ENCODE data around the gene ACTN3. TPM values are rescaled to one million over a fixed set of nuclear protein-coding genes. Genes with fewer than 3 reads are reported as not detected.

ACTN3 gene
- total and polyA plus RNA-seq, 2 experiments from 2014 or later: not detected

DNA sequence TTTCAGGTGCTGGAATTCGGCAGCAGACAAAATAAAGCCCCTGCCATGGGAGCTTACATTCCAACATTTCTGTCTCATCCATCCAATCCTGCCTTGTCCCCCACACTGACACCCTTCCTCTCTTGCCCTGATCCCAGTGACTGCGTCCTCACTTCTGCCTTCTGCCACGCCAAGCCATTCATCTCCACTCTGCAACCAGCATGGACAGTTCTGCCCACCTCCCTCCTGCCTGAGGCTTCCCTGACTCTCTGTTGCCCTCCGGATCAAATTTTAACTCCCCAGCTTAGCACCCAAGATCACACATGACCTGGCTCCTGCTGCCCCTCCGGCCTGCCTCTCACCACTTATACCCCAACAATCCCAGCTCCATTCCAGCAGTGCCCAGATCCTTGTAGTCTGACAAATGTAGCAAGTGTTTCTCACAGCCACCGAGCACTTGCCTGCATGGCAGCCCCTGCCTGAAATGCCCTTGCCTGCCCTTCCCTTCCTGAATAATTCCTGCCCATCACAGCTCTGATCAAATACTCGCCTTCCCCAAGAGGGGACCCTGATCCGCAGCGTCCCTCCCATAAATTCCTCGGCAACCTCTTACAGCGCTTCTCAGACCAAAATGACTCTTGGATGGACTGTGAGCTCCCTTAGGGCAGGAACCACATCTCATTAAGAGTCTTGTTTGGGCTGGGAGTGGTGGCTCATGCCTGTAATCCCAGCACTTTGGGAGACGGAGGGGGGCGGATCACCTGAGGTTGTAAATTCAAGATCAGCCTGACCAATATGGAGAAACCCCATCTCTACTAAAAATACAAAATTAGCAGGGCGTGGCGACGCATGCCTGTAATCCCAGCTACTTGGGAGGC lies 2.3 kb downstream of the ACTN3 start:
- Histone ChIP-seq H3K4me2 (ENCODE audit: unreplicated experiment) (no peak overlapping the region), H3K36me3 (ENCODE audit: low read depth) (no peaks in the 10 kb centered on the region), H3K4me3 (no peak overlapping the region), H3K4me1 (ENCODE audit: insufficient read depth) (peaks cover 7% of the 10 kb centered on the region; the same call in 1 of the 2 replicates), H3K27me3 (replicated peaks; ENCODE audit: insufficient read depth) (no peaks in the 10 kb centered on the region), H4K20me1 (ENCODE audit: insufficient read depth) (no peaks in the 10 kb centered on the region), H3K9ac (no peak overlapping the region), H3F3A (ENCODE audit: insufficient read depth) (no peaks in the 10 kb centered on the region), H3K27ac (no peak overlapping the region), H3K9me2 (ENCODE audit: insufficient read depth) (no peaks in the 10 kb centered on the region), H3K79me2 (ENCODE audit: insufficient read depth) (peaks cover 7% of the 10 kb centered on the region; the same call in 1 of the 2 replicates), H2AFZ (no peak overlapping the region), H3K9me3 (ENCODE audit: low read depth) (no peaks in the 10 kb centered on the region)
- TF ChIP-seq EZH2 (IDR thresholded peaks at IDR 0.05; ENCODE audit: insufficient read depth, poor library complexity, severe bottlenecking): no peak
- TF ChIP-seq EZH2phosphoT487 (IDR thresholded peaks at IDR 0.05; ENCODE audit: insufficient read depth, low read depth): no peak
- in situ Hi-C loops (cut with MboI): no loop called here
- 50% methylated on average over 16 of the region's 16 CpGs for WGBS, 2 experiments (ENCODE audit: low coverage in 1 of 2, low lambda C conversion rate in 2 of 2, missing lambda C conversion rate in 2 of 2)
- DNase-seq: no peak

DNA sequence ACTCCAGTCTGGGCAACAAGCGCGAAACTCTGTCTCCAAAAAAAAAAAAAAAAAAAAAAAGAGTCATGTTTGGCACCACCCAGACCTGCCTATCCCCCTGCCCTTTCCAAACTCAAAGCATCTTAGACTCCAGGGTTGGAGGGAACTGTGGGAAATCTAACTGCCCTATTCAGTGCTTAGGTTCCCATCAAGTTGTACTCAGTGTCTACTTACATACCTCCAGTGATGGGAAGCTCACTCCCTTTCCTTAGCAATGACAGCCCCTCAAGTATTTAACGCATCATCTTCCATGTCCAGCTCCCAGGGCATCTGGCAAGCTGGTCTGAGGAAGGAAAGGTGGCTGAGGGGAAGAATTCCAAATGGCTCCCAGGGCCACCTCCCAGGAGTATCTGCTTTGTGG lies 3.0 kb downstream of the ACTN3 start:
- Histone ChIP-seq H3K9ac (no peak overlapping the region), H4K20me1 (ENCODE audit: insufficient read depth) (no peaks in the 10 kb centered on the region), H3K27ac (no peak overlapping the region), H3K27me3 (replicated peaks; ENCODE audit: insufficient read depth) (no peaks in the 10 kb centered on the region), H3F3A (ENCODE audit: insufficient read depth) (no peaks in the 10 kb centered on the region), H3K4me3 (no peak overlapping the region), H3K4me1 (ENCODE audit: insufficient read depth) (peaks cover 6% of the 10 kb centered on the region; the same call in 1 of the 2 replicates), H2AFZ (no peak overlapping the region), H3K9me2 (ENCODE audit: insufficient read depth) (no peaks in the 10 kb centered on the region), H3K4me2 (ENCODE audit: unreplicated experiment) (no peak overlapping the region), H3K36me3 (ENCODE audit: low read depth) (no peaks in the 10 kb centered on the region), H3K9me3 (ENCODE audit: low read depth) (no peaks in the 10 kb centered on the region), H3K79me2 (ENCODE audit: insufficient read depth) (peaks cover 7% of the 10 kb centered on the region; the same call in 1 of the 2 replicates)
- in situ Hi-C loops (cut with MboI): no loop called here
- DNase-seq: no peak
- no peak for TF ChIP-seq EZH2 (IDR thresholded peaks at IDR 0.05; ENCODE audit: insufficient read depth, poor library complexity, severe bottlenecking)
- TF ChIP-seq EZH2phosphoT487 (IDR thresholded peaks at IDR 0.05; ENCODE audit: insufficient read depth, low read depth): no peak
- WGBS, 2 experiments (ENCODE audit: low coverage in 1 of 2, low lambda C conversion rate in 2 of 2, missing lambda C conversion rate in 2 of 2): 85 to 92% methylated on average over 3 of the region's 3 CpGs

DNA sequence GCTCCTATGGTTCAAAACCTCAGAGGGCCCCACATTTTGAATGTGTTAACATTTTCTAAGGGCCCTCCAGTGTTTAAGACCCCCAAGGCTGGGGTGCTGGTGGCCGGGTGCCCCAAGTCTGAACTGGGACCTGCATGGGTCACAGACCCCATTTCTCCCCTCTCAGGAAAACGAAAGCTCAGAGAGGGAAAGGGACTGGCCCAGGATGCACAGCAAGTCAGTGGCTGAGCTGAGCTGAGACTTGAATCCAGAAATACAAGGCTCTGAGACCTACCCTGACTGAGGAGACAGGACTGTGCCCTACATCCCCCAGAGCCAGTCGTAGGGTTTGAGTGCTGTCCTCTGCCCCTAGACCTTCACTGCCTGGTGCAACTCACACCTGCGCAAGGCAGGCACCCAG lies 4.2 kb downstream of the ACTN3 start:
- in situ Hi-C loops (cut with MboI): no loop called here
- Histone ChIP-seq H3K79me2 (ENCODE audit: insufficient read depth) (no peaks in the 10 kb centered on the region), H3K4me2 (ENCODE audit: unreplicated experiment) (no peak overlapping the region), H3F3A (ENCODE audit: insufficient read depth) (no peaks in the 10 kb centered on the region), H3K9me3 (ENCODE audit: low read depth) (no peaks in the 10 kb centered on the region), H3K4me1 (ENCODE audit: insufficient read depth) (no peaks in the 10 kb centered on the region), H2AFZ (no peak overlapping the region), H3K9me2 (ENCODE audit: insufficient read depth) (no peaks in the 10 kb centered on the region), H3K4me3 (no peak overlapping the region), H3K27me3 (replicated peaks; ENCODE audit: insufficient read depth) (no peaks in the 10 kb centered on the region), H3K36me3 (ENCODE audit: low read depth) (no peaks in the 10 kb centered on the region), H4K20me1 (ENCODE audit: insufficient read depth) (no peaks in the 10 kb centered on the region), H3K27ac (no peak overlapping the region), H3K9ac (no peak overlapping the region)
- DNase-seq: no peak
- 54 to 59% methylated on average over 4 of the region's 4 CpGs for WGBS, 2 experiments (ENCODE audit: low coverage in 1 of 2, low lambda C conversion rate in 2 of 2, missing lambda C conversion rate in 2 of 2)
- TF ChIP-seq EZH2 (IDR thresholded peaks at IDR 0.05; ENCODE audit: insufficient read depth, poor library complexity, severe bottlenecking) (no peak), EZH2phosphoT487 (IDR thresholded peaks at IDR 0.05; ENCODE audit: insufficient read depth, low read depth) (no peak)

DNA sequence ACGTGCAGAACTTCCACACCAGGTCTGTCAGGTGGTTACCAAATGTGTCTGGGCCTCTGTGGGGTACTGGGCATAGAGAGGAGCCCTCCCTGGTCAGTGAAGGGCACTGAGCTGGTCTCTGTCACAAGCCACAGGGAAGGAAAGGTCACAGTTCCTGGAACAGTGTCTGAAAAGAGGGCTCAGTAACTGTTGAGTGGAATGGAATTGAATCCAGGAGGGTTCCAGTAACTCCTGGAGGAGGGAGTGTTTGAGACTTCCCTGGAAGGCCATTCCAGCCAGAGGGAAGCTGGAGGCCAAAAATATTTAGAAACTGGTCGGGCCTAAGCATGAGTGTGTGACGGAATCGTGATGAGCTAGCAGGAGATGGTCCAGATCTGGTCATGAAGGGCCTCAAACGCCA lies 7.9 kb downstream of the ACTN3 start:
- Histone ChIP-seq H3K36me3 (ENCODE audit: low read depth) (no peaks in the 10 kb centered on the region), H3K4me2 (ENCODE audit: unreplicated experiment) (no peak overlapping the region), H3K4me3 (no peak overlapping the region), H3K79me2 (ENCODE audit: insufficient read depth) (no peaks in the 10 kb centered on the region), H3K9ac (no peak overlapping the region), H3K9me3 (ENCODE audit: low read depth) (no peaks in the 10 kb centered on the region), H3K27ac (no peak overlapping the region), H3K4me1 (ENCODE audit: insufficient read depth) (no peaks in the 10 kb centered on the region), H4K20me1 (ENCODE audit: insufficient read depth) (no peaks in the 10 kb centered on the region), H3K9me2 (ENCODE audit: insufficient read depth) (no peaks in the 10 kb centered on the region), H3F3A (ENCODE audit: insufficient read depth) (no peaks in the 10 kb centered on the region), H3K27me3 (replicated peaks; ENCODE audit: insufficient read depth) (peaks cover 9% of the 10 kb centered on the region), H2AFZ (no peak overlapping the region)
- TF ChIP-seq EZH2 (IDR thresholded peaks at IDR 0.05; ENCODE audit: insufficient read depth, poor library complexity, severe bottlenecking) (no peak), EZH2phosphoT487 (IDR thresholded peaks at IDR 0.05; ENCODE audit: insufficient read depth, low read depth) (no peak)
- WGBS, 2 experiments (ENCODE audit: low coverage in 1 of 2, low lambda C conversion rate in 2 of 2, missing lambda C conversion rate in 2 of 2): 53 to 57% methylated on average over 5 of the region's 5 CpGs
- in situ Hi-C loops (cut with MboI): no loop called here
- DNase-seq: no peak

All from GM23248 (cell line).